Nephron progenitor cell (in vitro differentiated cells): ENCODE measurements around the gene TMEM41B.

Experiments
- DNase-seq: peaks from one replicate; pipeline ENCODE4 v3.0.0; 2021
- H3K27ac Mint-ChIP-seq: 2 replicates; pipeline ENCODE4 v1.8.0; 2021; ENCODE audit warnings: mild to moderate bottlenecking, moderate library complexity, mixed read lengths
- H3K27me3 Mint-ChIP-seq: 2 replicates; pipeline ENCODE4 v1.8.0; 2021; ENCODE audit warnings: mild to moderate bottlenecking, low read depth, mixed read lengths; ENCODE audit not compliant: poor library complexity
- H3K36me3 Mint-ChIP-seq: 2 replicates; pipeline ENCODE4 v1.8.0; 2021; ENCODE audit warnings: low read depth, mixed read lengths
- H3K4me1 Mint-ChIP-seq: 2 replicates; pipeline ENCODE4 v1.8.0; 2021; ENCODE audit warnings: mixed read lengths
- H3K4me3 Mint-ChIP-seq: 2 replicates; pipeline ENCODE4 v1.8.0; 2021; ENCODE audit warnings: mild to moderate bottlenecking, moderate library complexity, mixed read lengths
- H3K9me3 Mint-ChIP-seq: 2 replicates; pipeline ENCODE4 v1.8.0; 2021; ENCODE audit warnings: mild to moderate bottlenecking, moderate library complexity, mixed read lengths
- TF ChIP-seq, protein P1 (sequence below): fragments of 200-600 bp; sonication (generic); IDR thresholded peaks from 2 replicates; pipeline ENCODE4 v1.5.0; 2021; ENCODE audit warnings: antibody characterized with exemption

TMEM41B gene

DNA sequence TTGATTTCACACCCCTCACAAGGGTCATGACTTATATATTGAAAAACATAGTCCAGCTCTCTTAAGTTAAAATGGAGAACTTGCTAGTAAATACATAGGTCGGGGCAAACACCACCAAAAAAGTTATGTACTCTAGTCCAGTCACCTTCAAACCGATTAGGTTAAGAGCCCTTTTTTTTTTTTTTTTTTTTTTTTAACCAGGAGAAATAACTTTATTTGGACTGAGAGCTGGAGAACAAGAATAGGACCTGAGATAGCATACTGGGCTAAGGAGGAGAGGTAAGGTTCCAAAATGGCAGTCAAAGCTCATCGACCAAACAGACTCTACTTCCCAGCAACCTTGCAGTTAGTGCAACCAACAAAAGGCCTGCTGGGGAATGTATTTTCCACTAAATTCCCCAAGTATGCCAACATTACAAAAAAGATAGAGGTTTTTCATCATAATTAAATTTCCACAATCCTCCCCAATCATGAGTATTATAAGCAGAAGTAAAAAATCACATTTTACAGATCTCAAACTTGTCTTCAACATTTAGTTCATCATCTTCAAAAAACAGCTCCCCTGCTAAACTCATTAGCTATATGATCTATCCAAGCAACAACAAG, 3.8 kb downstream of the TMEM41B start:
- TF ChIP-seq, protein P1, sequence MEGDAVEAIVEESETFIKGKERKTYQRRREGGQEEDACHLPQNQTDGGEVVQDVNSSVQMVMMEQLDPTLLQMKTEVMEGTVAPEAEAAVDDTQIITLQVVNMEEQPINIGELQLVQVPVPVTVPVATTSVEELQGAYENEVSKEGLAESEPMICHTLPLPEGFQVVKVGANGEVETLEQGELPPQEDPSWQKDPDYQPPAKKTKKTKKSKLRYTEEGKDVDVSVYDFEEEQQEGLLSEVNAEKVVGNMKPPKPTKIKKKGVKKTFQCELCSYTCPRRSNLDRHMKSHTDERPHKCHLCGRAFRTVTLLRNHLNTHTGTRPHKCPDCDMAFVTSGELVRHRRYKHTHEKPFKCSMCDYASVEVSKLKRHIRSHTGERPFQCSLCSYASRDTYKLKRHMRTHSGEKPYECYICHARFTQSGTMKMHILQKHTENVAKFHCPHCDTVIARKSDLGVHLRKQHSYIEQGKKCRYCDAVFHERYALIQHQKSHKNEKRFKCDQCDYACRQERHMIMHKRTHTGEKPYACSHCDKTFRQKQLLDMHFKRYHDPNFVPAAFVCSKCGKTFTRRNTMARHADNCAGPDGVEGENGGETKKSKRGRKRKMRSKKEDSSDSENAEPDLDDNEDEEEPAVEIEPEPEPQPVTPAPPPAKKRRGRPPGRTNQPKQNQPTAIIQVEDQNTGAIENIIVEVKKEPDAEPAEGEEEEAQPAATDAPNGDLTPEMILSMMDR = no peak
- no peak overlapping the region for H3K4me3 Mint-ChIP-seq

DNA sequence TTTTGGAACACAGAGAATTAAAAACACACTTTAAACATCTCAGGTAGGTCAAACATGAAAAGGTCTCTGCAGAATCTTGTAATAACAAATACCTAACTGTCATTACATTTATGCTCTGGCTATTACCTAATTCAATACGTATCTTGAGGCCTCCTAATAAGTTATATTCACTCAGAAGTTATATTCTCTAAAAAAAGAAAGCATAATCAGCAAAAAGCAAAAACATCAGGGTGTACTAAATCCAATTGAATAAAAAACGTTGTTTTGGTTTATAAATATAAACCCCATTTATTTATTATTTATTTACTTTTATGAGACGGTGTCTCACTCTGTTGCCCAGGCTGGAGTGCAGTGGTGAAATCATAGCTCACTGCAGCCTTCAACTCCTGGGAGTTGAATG, 10.2 kb downstream of the TMEM41B start:
- Mint-ChIP-seq H3K4me3 (no peak overlapping the region), H3K27ac (no peak overlapping the region), H3K27me3 (no peaks in the 10 kb centered on the region), H3K4me1 (peaks cover 5% of the 10 kb centered on the region), H3K36me3 (peaks cover 37% of the 10 kb centered on the region), H3K9me3 (peaks cover 24% of the 10 kb centered on the region)
- DNase-seq = no peak
- TF ChIP-seq, protein P1 = no peak

More for the DNA sequence above, 3.8 kb downstream of the TMEM41B start:
- Mint-ChIP-seq H3K36me3 (peaks cover 45% of the 10 kb centered on the region), H3K27me3 (no peaks in the 10 kb centered on the region), H3K9me3 (peaks cover 28% of the 10 kb centered on the region), H3K4me1 (peaks cover 44% of the 10 kb centered on the region), H3K27ac (no peak overlapping the region)
- no peak for DNase-seq

DNA sequence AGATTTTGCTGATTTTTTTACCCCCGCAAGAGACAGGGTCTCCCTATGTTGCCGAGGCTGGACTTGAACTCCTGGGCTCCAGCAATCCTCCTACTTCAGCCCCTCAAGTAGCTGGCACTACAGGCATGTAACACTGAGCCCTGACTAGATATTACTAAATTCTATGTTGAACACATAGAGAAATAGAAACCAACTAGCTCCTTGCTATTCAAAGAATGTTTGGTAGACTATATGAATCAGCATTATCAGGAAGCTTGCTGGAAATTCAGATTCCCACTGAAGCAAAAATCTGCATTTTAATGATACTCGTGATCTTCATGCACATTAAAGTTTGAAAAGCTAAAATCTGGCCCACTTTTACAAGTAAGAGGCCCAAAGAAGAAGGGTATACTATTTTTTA, 11.9 kb downstream of the TMEM41B start:
- Mint-ChIP-seq H3K27me3 (no peaks in the 10 kb centered on the region), H3K36me3 (peaks cover 30% of the 10 kb centered on the region), H3K9me3 (peaks cover 15% of the 10 kb centered on the region), H3K4me1 (no peaks in the 10 kb centered on the region), H3K27ac (no peak overlapping the region), H3K4me3 (no peak overlapping the region)
- DNase-seq = no peak
- TF ChIP-seq, protein P1 = no peak

DNA sequence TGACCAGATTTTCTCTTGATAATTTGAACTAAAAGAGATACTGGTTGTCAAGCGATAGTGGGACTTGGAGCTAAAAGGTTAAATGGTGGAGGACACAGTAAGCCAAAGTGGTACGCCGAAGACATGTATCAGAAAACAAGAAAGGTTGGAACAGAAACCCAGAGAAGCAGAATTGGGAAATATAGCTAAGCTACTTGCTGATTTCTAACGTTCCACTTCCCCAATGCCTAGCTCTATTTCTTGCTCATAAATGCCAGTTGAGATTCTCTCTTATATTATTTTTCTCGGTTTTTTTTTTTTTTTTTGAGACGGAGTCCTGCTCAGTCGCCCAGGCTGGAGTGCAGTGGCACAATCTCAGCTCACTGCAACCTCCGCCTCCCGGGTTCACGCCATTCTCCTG, 12.7 kb downstream of the TMEM41B start:
- Mint-ChIP-seq H3K4me3 (no peak overlapping the region), H3K27ac (no peak overlapping the region), H3K27me3 (no peaks in the 10 kb centered on the region), H3K36me3 (peaks cover 26% of the 10 kb centered on the region), H3K4me1 (no peaks in the 10 kb centered on the region), H3K9me3 (peaks cover 12% of the 10 kb centered on the region)
- TF ChIP-seq, protein P1 = no peak
- DNase-seq = no peak

DNA sequence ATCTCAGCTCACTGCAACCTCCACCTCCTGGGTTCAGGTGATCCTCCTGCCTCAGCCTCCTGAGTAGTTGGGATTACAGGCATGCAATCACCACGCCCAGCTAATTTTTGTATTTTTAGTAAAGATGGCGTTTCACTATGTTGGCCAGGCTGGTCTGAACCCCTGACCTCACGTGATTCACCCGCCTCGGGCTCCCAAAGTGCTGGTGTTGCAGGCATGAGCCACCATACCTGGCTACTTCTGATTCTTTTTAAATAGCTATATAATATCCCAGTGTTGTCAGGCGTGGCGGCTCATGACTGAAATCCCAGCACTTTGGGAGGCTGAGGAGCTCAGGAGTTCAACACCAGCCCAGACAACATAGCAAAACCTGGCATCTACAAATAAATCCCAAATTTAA, 20.7 kb downstream of the TMEM41B start:
- Mint-ChIP-seq H3K27me3 (no peaks in the 10 kb centered on the region), H3K27ac (no peak overlapping the region), H3K4me3 (no peak overlapping the region), H3K9me3 (no peaks in the 10 kb centered on the region), H3K4me1 (no peaks in the 10 kb centered on the region), H3K36me3 (peaks cover 34% of the 10 kb centered on the region)
- TF ChIP-seq, protein P1 = no peak
- no peak for DNase-seq

DNA sequence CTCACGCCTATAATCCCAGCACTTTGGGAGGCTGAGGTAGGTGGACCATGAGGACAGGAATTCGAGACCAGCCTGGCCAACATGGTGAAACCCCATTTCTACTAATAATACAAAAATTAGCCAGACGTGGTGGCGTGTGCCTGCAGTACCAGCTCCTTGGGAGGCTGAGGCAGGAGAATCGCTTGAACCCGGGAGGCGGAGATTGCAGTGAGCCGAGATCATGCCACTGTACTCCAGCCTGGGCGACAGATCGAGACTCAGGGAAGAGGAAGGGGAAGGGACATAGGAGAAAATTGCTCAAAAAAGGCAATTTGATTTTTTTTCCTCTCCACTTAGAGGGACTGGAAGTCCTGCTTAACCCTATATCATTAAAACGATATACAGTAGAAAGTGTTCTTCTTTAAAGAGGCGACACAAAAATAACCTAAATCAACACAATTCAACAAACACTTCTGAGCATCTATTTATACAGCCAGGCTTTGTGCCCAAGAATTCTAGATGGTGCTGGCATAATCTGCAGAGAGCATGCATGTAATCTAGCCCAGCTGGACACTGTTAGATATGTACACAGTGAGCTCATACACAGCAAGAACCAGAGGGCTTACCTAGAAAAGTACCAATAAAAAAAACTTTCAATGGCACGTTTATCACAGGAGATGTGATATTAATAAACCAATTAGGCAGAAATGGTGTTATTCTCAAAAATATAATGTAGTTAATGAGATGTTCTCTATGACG, 28.4 kb downstream of the TMEM41B start:
- Mint-ChIP-seq H3K27ac (no peak overlapping the region), H3K4me1 (no peaks in the 10 kb centered on the region), H3K9me3 (no peaks in the 10 kb centered on the region), H3K27me3 (no peaks in the 10 kb centered on the region), H3K36me3 (peaks cover 68% of the 10 kb centered on the region), H3K4me3 (no peak overlapping the region)
- DNase-seq = no peak
- TF ChIP-seq, protein P1 = no peak
